AG10803 (cell line): ENCODE measurements around the gene SFMBT1.

Experiments used
- DNase-seq: peaks from one replicate; pipeline ENCODE4 v3.0.0; 2010; ENCODE audit warnings: low read depth
- H3K4me3 ChIP-seq: 2 replicates; pipeline ENCODE4 v1.5.1; 2011; ENCODE audit warnings: mild to moderate bottlenecking, low read length, control low read depth
- CTCF ChIP-seq: conservative IDR thresholded peaks from 2 replicates; pipeline ENCODE4 v1.5.1; 2011; ENCODE audit warnings: mild to moderate bottlenecking, low read length, control low read depth, inconsistent platforms

Gene SFMBT1

GRCh38 chr3:52967398-52967797 is 78.5 kb downstream of the SFMBT1 start:
- DNase-seq = no peak
- H3K4me3 ChIP-seq = no peak overlapping the region
- TF ChIP-seq CTCF = no peak

GRCh38 chr3:52962160-52962559 is 83.7 kb downstream of the SFMBT1 start:
- DNase-seq = no peak
- H3K4me3 ChIP-seq = no peak overlapping the region
- no peak for TF ChIP-seq CTCF

GRCh38 chr3:52959773-52960172 is 86.1 kb downstream of the SFMBT1 start:
- no peak for TF ChIP-seq CTCF
- no peak overlapping the region for H3K4me3 ChIP-seq
- no peak for DNase-seq

GRCh38 chr3:52939600-52939999 is 106.3 kb downstream of the SFMBT1 start:
- no peak for DNase-seq
- no peak overlapping the region for H3K4me3 ChIP-seq
- no peak for TF ChIP-seq CTCF

GRCh38 chr3:52934630-52935530 is 111.0 kb downstream of the SFMBT1 start:
- DNase-seq = peak; percentile 62
- peak; percentile 97 for TF ChIP-seq CTCF
- no peak overlapping the region for H3K4me3 ChIP-seq

GRCh38 chr3:52931889-52932288 is 114.0 kb downstream of the SFMBT1 start:
- DNase-seq = no peak
- no peak for TF ChIP-seq CTCF
- H3K4me3 ChIP-seq = no peak overlapping the region

GRCh38 chr3:52931328-52931727 is 114.5 kb downstream of the SFMBT1 start:
- H3K4me3 ChIP-seq = no peak overlapping the region
- TF ChIP-seq CTCF = no peak
- DNase-seq = no peak
